ENCODE data around the gene LMOD2.

GRCh38 chr7:123660514-123661354 lies 5.1 kb downstream of the LMOD2 start:
- no peak for TF ChIP-seq POLR2A (IDR thresholded peaks at IDR 0.05; ENCODE audit: low read depth, low read length)
- no peak for TF ChIP-seq CTCF (IDR thresholded peaks at IDR 0.05 in 2 of 3, conservative IDR thresholded peaks at IDR 0.05 in 1 of 3; ENCODE audit: control insufficient read depth in 2 of 3, extremely low read depth in 1 of 3, insufficient read depth in 1 of 3, low read depth in 3 of 3, low read length in 3 of 3)
- TF ChIP-seq BHLHE40 (IDR thresholded peaks at IDR 0.05; ENCODE audit: borderline replicate concordance in 1 of 2, low read depth in 2 of 2, low read length in 1 of 2) = no peak
- no peak for TF ChIP-seq NBN (IDR thresholded peaks at IDR 0.05)
- no peak for TF ChIP-seq POLR2AphosphoS2 (IDR thresholded peaks at IDR 0.05; ENCODE audit: low read depth, low read length)
- no peak for TF ChIP-seq POLR2AphosphoS5 (IDR thresholded peaks at IDR 0.05; ENCODE audit: low read length)
- no peak for TF ChIP-seq DPF2 (IDR thresholded peaks at IDR 0.05)
- TF ChIP-seq RCOR1 (conservative IDR thresholded peaks at IDR 0.05; ENCODE audit: low read depth, low read length) = no peak
- TF ChIP-seq, protein P1, sequence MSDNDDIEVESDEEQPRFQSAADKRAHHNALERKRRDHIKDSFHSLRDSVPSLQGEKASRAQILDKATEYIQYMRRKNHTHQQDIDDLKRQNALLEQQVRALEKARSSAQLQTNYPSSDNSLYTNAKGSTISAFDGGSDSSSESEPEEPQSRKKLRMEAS (IDR thresholded peaks at IDR 0.05; ENCODE audit: low read depth, low read length) = no peak
- TF ChIP-seq RAD51 (IDR thresholded peaks at IDR 0.05) = no peak
- no peak for TF ChIP-seq FOXM1 (IDR thresholded peaks at IDR 0.05; ENCODE audit: low read depth, low read length)
- TF ChIP-seq SUZ12 (IDR thresholded peaks at IDR 0.05; ENCODE audit: unreplicated experiment) = no peak
- no peak for TF ChIP-seq RB1 (IDR thresholded peaks at IDR 0.05; ENCODE audit: borderline replicate concordance)
- no peak for TF ChIP-seq YY1 (IDR thresholded peaks at IDR 0.05; ENCODE audit: low read depth, low read length)

Data from GM12878 (cell line).